NCI-H2196 (cell line): ENCODE data around the gene C6orf47.
"Not testable (repeated sequence)": the region's sequence is repeated elsewhere in the genome, so short reads cannot be mapped to it uniquely, and the experiment has no call there.

Source experiments
- DNase-seq: peaks from one replicate; lab custom pipeline; 2025; ENCODE audit not compliant: unreplicated experiment; lab: John Stamatoyannopoulos, UW

C6orf47 gene

DNA sequence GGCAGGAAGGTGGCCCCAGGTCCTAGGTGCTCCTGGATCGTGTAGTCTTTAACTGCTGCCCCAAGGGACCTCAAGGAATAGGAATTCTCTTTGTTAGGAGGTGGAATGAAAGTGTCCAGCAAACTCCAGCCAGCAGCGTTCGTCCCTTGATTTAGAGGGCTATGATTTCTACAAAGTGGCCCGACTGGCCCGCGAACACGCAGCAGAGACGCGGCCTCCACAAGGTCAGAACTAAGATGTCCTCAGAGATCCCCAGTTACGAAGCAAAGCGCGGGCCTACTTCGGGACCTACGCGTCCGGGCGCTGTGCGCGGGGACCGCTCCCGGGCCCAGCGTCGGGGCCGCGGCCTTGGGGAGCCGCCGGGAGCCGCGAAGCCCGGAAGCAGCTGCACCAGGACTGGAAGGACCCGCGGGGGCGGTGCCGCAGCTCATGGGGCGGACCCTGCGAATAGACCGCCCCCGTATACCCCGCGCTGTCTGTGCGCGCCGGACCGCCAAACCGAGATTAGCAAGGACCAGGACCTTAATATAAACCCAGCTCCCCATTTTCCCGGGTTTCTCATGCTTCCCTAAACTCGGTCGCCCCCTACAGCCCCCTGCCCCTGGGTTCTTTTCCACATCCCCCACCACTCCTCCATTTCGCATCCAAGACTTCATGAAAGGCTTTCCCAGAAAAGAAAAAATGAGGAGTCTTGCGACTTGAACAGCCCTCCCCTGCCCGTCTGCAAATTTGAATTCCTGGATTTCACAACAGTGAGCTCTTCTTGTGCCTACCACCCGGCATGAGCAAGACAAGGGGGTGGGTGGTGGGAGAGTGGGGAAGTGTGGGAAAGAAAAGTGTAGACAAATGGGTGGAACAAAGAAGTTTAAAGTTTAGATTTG lies at the start of gene C6orf47:
Gene C6orf47 (minus strand): TSS at position 398 of the 881 bp plus-strand sequence. CDS start 831 bp downstream, outside the sequence.
- peak; percentile 81 for DNase-seq

DNA sequence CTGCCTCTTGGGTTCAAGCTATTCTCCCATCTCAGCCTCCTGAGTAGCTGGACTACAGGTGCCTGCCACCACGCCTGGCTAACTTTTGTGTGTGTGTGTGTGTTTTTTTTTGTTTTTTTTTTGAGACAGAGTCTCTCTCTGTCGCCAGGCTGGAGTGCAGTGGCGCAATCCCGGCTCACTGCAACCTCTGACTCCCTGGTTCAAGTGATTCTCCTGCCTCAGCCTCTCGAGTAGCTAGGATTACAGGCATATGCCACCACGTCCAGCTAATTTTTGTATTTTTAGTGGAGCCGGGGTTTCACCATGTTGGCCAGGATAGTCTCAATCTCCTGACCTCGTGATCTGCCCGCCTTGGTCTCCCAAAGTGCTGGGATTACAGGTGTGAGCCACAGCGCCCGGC lies 48.6 kb upstream of the C6orf47 start:
- not testable (repeated sequence) for DNase-seq

GRCh38 chr6:31708224-31708623 lies 47.6 kb upstream of the C6orf47 start:
- no peak for DNase-seq

DNA sequence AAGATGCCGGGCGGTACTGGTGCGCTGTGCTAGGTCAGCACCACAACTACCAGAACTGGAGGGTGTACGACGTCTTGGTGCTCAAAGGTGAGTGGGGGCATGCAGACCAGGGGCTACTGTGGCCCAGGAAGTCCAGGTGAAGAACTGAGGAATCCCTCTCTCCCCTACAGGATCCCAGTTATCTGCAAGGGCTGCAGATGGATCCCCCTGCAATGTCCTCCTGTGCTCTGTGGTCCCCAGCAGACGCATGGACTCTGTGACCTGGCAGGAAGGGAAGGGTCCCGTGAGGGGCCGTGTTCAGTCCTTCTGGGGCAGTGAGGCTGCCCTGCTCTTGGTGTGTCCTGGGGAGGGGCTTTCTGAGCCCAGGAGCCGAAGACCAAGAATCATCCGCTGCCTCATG lies 47.1 kb upstream of the C6orf47 start:
- no peak for DNase-seq

- DNase-seq: no peak
Measured at GRCh38 chr6:31706599-31706998, 46.0 kb upstream of the C6orf47 start, which contains the start of gene LY6G6F. LY6G6F (plus strand) TSS chr6:31706866; CDS start chr6:31706907, 41 bp downstream.

DNA sequence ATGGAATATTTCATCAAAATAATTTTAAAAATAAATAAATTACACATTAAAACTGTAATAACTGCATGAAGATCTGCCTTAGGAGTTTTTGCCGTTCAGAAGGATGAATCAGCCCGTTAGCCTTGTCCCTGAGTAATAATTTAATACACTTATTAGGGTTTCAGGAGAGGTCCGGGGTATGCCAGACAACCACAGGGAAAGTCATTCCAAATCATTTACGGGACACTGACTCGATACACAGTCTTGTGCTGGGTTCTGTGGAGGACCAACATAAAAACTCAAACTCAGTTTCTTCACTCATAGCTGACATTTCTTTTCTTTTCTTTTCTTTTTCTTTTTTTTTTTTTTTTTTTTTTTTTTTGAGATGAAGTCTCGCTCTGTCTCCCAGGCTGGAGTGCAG lies 45.4 kb upstream of the C6orf47 start:
- no peak for DNase-seq

DNA sequence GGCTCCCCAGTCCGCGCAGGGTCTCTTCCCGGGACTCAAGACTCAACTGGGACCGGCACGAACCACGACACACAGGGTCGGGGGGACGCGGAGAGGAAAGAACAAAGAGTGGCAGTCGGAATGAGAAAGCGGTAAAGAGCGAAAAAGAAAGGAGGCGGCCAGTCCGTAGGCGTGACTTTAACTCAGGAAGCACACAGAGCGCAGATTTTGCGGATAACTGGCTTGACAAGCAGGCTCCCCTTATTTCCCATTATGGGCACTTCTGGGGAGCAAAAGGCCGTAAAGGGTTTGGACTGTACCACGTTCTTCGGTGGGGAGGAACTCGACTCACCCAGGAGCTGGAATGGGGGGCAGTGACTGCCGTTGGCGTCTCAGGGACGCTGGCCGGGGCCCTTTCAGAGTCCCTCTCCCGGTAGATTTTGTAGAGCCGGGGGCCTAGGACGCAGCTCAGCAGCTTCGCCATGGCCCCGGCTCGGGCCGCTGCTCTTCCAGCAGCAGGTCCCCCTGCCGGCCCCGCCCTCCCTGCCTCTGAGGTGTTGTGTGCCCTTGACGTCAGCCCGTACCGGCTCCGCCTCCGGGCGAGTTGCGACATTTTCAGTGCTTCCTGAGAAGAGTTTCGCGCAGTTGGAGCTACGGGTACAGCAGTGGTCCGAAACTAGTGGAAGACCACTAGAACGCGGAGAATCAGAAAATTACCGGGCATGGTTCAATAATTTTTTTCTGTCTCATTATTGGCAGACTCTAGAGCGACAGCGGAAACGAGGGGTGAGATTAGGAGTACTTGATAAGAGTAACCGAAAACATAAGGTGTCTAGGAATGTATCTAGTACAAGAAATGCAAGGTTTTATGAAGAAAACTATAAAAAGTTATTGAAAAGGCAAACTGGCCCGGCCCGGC lies 42.5 kb upstream of the C6orf47 start, which contains the start of gene ABHD16A:
Gene ABHD16A (minus strand): TSS at position 506 of the 898 bp plus-strand sequence. CDS start 43 bp downstream, at position 463.
- DNase-seq: peak; percentile 97

DNA sequence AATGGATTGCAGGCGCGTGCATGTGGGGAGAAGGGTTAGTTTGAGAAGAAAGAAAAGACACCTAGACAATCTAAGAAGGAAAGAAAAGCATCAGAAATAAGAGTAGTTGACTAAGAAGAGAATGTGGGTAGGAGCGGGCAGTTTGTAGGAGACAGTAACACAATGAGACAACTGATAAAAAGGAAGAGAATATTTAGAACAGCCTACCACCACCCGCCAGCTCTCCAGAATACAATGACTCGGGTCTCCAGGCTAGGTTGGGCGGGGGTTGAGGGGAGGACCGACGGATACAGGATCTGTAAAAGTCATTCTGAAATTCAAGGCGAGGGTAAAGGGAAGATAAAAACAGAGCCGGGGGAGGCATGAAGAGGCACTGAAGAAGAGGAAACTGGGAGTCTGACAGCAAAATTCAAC lies 41.8 kb upstream of the C6orf47 start:
- DNase-seq: no peak

DNA sequence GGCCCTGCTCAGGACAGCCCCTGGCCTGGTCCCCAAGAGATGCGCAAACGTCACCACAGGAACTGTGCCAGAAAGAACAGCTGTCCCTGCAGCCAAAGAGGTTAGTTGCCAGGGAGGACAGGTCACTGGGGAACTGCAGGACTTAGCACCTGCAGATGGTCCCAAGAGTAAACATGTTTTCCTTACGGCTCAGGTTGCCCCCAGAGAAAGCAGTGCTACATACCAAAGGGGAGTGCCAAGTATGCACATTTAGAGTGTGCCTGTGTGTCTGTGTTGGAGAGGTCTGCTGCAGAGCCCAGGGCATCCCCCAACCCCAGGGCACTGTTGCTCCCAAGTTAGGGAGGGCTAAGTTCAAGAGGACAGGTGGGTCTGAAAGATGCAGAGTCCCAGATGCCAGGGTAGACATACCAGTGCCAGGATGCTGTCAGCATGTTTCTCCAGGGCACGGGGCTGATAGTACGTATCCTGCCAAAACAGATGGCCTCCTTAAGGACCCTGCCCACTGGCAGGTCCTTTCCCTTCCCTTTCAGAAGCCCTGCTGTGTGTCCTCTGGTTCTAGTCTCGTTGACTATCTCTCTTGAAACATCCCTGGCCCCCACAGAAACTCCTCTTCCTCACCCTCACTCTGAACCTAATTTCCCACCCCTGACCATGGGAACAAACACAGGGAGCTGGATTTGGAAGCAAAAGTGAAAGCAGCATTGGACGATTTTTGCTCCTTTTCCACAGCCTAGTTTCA lies 41.3 kb upstream of the C6orf47 start:
- DNase-seq: peak; percentile 63

- no peak for DNase-seq
Measured at GRCh38 chr6:31700740-31701401, 40.3 kb upstream of the C6orf47 start.

GRCh38 chr6:31697555-31697954 lies 37.0 kb upstream of the C6orf47 start:
- no peak for DNase-seq

- DNase-seq: no peak
Measured at GRCh38 chr6:31693535-31693934, 33.0 kb upstream of the C6orf47 start.

DNA sequence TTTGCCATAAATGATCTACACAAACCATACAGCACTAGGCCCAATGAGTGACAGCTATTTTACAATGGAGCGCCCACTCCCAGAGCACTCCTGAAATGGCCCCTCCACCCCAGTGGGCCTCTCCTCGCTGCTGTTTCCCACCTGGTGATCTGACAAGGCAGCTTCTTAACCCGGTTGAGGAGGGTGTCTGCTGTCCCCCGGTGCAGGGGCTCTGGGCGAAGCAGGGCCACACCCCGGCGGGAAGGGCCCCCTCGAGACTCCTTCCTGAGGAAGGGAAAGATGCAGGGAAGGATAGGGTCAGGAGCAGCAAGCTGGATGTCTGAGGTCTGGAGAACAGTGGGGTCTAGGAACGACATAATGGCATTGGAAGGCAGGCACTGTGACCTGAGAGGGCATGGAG lies 32.3 kb upstream of the C6orf47 start:
- no peak for DNase-seq

DNA sequence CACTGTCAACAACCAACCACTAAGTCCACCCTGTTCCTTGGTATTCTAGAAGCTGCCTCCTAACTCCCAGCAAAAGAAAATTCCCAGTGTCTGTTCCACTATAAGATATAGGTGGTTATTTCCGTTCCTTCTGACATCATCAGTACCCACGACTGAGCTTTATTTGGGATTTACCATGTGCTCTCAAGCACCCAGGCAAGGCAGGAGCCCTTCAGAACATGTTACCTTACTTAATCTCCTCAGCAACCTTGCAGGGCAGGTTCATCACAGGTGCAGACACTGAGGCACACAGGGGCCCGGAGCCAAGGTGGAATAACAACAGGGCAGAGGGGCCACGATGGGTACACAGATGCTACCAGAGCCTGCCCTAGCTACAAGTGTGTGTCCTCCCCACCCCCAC lies 31.8 kb upstream of the C6orf47 start:
- no peak for DNase-seq

DNA sequence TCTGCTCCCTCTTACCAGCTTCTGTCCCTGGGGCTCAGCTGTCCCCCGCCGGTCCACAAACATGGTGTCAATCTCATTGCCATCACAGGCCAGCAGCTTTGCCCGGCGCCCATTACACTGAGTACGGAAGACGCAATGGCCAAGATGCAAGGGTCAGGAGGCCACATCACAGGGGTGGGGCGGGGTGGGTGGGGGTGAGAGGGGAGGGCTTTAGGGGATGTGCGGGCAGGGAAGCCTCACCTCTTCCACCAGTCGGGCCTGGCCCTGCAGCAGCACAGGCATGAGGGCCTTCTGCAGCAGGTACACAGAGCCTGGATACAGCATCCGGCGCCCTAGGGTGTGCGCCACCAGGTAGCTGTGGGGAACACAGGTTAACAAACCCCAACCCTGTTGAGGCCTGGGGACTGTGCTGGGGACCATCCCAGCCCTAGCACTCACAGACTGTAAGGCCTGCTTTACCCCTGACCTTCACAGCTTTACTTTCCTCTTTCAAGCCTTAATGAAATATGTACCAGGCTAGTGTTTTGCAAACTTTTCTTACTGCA lies 31.1 kb upstream of the C6orf47 start:
- no peak for DNase-seq

DNA sequence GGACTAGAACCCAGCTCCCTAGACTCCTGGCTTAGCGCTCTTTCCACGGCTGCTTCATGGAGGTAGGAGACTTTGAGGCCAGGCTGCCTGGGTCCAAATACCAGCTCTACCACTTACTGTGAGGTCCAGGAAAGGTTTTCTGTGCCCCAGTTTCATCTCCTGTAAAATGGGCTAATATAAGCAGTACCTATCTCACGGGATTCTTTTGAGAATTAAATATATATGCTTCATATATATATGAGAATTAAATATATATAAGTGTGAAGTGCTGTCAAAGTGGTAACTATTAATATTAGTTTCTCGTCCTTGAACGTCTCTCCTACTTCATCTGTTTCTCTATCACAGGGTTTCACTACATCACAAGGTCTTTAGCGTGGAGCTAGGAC lies 30.5 kb upstream of the C6orf47 start:
- DNase-seq: no peak

- no peak for DNase-seq
Measured at GRCh38 chr6:31690231-31691077, 29.9 kb upstream of the C6orf47 start.

- no peak for DNase-seq
Measured at GRCh38 chr6:31689249-31690110, 28.9 kb upstream of the C6orf47 start.
